GM19397 (cell line): ENCODE data around the gene XRN2.
"Not testable (repeated sequence)": the region's sequence is repeated elsewhere in the genome, so short reads cannot be mapped to it uniquely, and the experiment has no call there.

Source experiments
- ATAC-seq: cut with Tn5 transposase; IDR thresholded peaks from one replicate; pipeline ENCODE4 v1.9.1; 2021; ENCODE audit warnings: mild to moderate bottlenecking, moderate library complexity; ENCODE audit not compliant: unreplicated experiment

The XRN2 gene

GRCh38 chr20:21342656-21343345, 39.7 kb downstream of the XRN2 start:
- ATAC-seq = no peak

DNA sequence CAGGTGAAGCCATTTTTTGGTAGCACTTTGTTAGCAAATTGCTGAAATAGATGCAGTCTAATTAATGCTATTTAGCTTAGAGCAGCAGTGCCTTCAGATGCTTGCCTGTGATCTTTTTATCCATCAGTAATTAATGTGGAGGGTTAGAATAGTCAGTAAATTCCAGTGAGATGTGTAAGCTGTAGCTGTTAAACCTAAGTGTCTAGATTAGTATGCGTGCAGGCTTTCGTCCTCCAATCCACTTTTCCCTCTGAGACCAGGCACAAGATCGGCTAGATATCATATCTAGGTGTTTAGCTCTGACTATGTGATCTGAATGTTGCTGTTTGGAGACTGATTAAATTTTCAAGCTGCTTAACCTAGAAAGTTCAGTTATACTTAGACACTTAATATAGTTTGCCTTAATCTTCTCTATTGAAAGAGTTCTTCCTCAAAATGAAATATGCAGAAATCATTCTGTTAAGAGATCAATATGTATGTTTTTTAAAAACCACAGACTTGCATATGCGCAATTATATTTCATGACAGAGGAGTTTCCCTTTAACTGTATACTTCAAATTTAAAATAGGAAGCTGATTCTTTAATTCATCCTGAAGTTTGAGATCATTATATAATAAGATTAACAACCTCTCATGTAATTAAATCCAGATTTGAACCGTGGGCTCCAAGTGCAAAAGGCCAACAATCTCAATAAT, 41.2 kb downstream of the XRN2 start:
- no peak for ATAC-seq

DNA sequence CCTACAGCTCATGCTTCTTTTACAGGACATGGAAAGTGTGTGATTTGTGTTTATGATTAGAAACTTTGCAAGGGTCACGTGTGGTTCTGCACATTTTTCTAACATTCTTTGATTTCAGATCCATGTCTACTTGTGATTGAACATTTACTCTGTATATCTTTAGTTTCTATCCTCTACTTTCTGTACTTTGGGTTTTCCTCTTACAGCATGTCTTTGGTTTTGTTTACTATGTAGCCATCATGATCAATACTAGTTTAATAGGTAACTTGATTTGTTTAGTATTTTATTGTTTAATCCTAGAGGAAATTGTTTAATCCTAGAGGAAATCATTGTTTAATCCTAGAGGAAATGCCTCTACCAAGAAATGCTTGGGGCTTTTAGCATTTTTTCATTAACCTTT, 41.8 kb downstream of the XRN2 start:
- ATAC-seq = no peak

- no peak for ATAC-seq
These were observed 49.6 kb downstream of the XRN2 start for GRCh38 chr20:21352703-21353102.

DNA sequence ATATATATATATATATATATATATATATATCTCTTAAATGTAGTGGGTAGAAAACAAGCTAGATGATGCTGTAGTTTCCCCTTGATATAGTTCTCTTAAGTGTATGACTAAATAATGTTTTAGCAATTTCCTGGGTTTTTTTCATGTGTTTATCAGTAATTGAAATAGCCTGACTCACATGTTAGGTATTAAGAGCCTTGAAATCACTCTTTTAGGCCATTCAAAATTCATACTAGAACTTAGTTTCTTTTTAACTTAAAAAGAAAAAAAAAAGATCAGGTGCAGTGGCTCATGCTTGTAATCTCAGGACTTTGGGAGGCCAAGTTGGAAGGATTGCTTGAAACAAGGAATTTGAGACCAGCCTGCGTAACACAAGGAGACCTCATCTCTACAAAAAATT, 50.1 kb downstream of the XRN2 start:
- no peak for ATAC-seq

GRCh38 chr20:21355981-21356380, 52.9 kb downstream of the XRN2 start:
- no peak for ATAC-seq

GRCh38 chr20:21356386-21356785, 53.3 kb downstream of the XRN2 start:
- ATAC-seq = no peak

DNA sequence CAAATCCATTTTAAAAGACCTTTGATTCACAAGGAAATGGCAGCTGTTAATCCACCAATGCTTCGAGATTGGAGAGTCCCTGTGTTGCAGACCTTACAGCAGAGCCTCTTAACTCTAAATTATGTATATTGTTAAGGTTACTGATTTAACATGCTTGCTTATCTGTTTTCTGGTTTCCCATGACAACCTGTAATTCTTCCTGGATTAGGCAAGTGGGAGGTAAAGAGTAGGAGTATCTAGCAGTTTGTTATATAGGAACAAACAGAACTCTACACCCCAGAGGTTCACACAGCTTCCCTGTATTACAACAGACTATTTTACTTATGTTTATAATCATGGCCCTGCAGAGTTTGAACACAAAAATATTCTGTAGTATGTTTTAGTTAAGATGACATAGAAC, 54.7 kb downstream of the XRN2 start:
- no peak for ATAC-seq

- ATAC-seq = no peak
These were observed 55.6 kb downstream of the XRN2 start for GRCh38 chr20:21358737-21359136.

DNA sequence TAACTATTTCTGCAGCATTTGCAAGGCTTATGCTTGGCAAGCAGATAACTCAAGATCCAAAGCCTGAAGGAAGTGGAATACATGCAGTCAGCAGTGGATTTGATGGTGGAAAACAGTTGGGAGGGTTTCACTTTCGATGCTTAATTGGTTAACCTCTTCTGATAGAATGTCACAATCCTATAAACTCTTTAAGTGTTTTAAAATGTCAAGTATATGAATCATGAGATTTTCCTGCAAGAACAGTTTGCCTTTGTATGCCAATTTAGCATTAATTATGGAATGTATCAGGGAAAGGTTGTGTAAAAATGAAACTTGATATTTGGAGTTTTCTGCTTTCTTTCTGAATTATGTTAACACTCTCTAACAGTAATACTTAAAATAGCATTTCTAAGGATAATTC, 57.6 kb downstream of the XRN2 start:
- ATAC-seq = no peak

GRCh38 chr20:21361266-21361665, 58.1 kb downstream of the XRN2 start:
- no peak for ATAC-seq

- ATAC-seq = no peak
These were observed 61.3 kb downstream of the XRN2 start for GRCh38 chr20:21364413-21364812.

DNA sequence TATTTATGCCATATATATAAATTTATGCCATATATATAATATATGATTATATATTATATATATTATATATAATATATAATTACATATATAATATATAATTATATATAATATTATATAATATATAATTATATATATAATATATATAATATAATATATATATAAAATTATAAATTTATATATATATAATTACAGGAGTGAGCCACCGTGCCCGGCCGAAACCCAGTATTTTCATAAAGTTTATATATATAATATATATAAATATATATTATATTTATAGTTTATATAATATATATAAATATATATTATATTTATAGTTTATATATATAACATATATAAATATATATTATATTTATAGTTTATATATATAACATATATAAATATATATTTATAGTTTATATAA, 62.6 kb downstream of the XRN2 start:
- ATAC-seq = no peak

- not testable (repeated sequence) for ATAC-seq
These were observed 63.1 kb downstream of the XRN2 start for GRCh38 chr20:21366273-21366672.

DNA sequence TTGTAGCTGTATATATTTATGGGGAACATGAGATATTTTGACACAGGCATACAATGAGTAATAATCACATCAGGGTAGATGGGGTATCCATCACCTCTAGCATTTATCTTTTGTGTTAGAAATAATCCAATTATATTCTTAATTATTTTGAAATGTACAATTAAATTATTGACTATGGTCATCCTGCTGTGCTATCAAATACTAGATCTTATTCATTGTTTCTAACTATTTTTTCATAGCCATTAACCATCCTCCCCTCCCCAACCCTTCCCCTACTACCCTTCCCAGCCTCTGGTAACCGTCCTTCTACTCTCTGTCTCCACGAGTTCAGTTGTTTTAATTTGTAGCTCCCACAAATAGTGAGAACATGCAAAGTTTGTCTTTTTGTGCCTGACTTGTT, 65.7 kb downstream of the XRN2 start:
- no peak for ATAC-seq

- ATAC-seq = no peak
These were observed 68.1 kb downstream of the XRN2 start for GRCh38 chr20:21371193-21371592.

DNA sequence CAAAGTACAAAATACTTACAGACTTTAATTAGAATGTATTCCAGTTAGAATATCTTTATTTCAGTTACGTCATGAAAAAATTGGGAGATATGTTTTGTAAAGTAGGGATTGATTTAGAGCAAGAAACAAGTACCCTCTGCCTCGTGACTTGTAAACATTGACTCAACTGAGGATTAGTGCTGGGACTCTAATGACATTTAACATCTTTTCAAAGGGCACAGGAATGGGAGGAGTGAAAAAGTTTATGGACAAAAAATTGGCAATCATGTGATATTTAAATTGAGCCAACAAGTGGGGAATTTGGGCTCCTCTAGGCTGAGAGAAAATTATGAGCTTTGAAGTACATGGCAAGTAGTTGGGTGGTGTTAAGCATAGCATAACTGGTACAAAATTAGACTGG, 68.9 kb downstream of the XRN2 start:
- ATAC-seq = no peak

DNA sequence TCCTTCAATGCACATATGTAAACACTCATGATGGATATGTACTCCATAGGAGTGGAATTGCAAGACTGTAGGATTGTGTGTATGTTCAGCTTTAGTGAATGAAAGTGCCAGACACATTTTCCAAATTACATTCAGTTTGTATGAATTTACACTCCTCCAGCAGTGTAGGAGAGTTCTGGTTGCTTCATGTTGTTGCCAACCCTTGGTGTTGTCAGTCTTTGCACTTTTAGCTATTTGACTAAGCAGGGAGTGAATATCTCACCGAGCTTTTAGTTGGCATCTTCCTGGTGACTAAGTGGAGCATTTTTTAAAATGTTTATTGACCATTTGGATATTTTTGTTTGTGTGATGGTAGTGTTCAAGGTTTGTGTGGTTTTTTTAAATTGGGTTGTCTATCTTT, 70.3 kb downstream of the XRN2 start:
- ATAC-seq = no peak

- ATAC-seq = no peak
These were observed 73.5 kb downstream of the XRN2 start for GRCh38 chr20:21376626-21377025.

DNA sequence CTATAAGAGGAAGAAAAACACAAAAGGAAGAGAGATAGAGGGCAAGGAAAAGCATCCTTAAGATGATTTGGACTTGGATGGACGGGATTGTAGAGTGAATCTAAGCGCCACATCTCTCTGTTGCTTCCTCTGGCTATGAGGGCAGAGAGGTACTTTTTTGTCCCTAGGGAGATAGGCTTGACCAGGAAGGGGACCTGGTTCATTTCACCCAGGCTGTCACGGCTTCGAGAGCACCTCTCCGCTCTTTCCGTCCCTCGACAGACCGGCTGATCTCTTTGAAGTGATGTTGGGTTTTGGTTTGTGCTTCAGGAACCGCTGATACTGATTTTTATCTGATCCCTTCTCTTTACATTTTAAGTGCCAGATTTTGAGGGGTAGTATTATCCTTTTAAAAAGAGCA, 74.6 kb downstream of the XRN2 start:
- no peak for ATAC-seq

DNA sequence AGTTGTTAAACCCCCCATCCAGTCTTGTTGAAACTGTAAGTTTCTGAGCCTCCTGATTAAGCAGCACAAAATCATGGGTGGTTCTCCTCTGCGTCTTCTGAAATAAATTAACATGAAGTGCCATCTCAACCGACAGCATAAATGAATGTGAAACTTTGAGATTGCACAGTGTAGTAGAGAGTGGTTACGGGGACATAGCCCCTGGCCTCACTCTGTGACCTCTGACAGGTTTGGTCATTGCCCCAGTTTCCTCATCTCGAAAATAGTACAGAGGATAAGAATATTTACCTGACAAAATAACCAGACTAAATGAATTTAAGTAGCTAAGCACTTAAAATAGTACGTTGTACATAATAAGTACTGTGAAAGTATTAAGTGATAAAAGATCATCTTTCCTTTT, 75.1 kb downstream of the XRN2 start:
- no peak for ATAC-seq

GRCh38 chr20:21380711-21381110, 77.6 kb downstream of the XRN2 start:
- ATAC-seq = no peak

DNA sequence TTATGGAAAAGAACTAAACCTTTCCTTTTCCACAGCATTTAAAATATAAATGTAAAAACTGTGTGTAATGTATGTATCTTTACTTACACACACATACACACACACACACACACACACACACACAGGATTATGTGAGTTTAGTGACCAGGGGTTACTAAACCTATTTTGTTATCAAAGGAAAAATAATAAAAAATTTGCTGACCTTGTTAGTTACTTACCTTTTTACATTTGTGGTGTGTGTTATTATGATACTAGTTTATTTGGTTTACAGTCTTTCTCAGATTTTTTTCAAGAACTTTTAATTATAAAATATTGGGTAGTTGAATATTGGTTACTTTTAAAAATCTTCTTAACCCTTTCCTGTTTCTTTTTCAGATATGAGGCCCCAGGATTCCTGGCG, 78.5 kb downstream of the XRN2 start:
- no peak for ATAC-seq
